GM06990 (cell line): ENCODE data around the gene PDGFC.
"Not testable (repeated sequence)": the region's sequence is repeated elsewhere in the genome, so short reads cannot be mapped to it uniquely, and the experiment has no call there.

Source experiments
- DNase-seq: peaks from one replicate; pipeline ENCODE4 v3.0.0-alpha.2; 2011; ENCODE audit not compliant: insufficient read length; ENCODE audit errors: extremely low read depth
- H3K27me3 ChIP-seq: replicated peaks from 2 replicates; pipeline ENCODE4 v1.6.0; 2011; ENCODE audit warnings: low read length; ENCODE audit not compliant: control insufficient read depth, insufficient read depth
- H3K36me3 ChIP-seq: 2 replicates; pipeline ENCODE4 v1.5.1; 2011; ENCODE audit warnings: low read length; ENCODE audit not compliant: control insufficient read depth, insufficient read depth
- H3K4me3 ChIP-seq: replicated peaks from 2 replicates; pipeline ENCODE4 v1.5.1; 2011; ENCODE audit warnings: low read depth, mild to moderate bottlenecking, control low read depth, low read length
- CTCF ChIP-seq: IDR thresholded peaks from 2 replicates; pipeline ENCODE4 v1.5.1; 2011; ENCODE audit warnings: low read length, control low read depth, mild to moderate bottlenecking, inconsistent platforms; ENCODE audit not compliant: insufficient read depth, poor library complexity, severe bottlenecking

Gene PDGFC

DNA sequence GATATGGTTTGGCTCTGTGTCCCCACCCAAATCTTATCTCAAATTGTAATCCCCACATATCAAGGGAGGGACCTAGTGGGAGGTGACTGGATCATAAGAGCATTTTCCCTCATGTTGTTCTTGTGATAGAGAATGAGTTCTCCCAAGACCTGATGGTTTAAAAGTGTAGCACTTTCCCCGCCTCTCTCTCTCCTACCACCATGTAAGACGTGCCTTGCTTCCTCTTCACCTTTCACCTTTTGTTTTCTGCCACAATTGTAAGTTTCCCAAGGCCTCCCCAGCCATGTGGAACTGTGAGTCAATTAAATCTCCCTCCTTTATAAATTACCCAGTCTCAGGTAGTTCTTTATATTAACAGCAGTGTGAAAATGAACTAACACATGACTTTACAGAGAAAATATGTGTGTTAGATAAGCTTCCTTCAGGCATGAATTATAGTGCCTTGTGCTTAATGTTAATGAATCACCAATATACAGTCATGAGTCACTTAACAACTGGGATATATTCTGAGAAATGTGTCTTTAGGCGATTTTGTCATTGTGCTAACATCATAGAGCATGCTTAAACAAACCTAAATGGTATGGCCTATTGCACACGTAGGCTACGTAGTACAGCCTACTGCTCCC, 37.9 kb downstream of the PDGFC start:
- Histone ChIP-seq H3K27me3 (no peaks in the 10 kb centered on the region), H3K4me3 (no peak overlapping the region), H3K36me3 (no peaks in the 10 kb centered on the region)
- TF ChIP-seq CTCF, result no peak
- DNase-seq, result no peak

GRCh38 chr4:156932360-156932759, 39.2 kb downstream of the PDGFC start:
- not testable (repeated sequence) for DNase-seq, H3K27me3 ChIP-seq

DNA sequence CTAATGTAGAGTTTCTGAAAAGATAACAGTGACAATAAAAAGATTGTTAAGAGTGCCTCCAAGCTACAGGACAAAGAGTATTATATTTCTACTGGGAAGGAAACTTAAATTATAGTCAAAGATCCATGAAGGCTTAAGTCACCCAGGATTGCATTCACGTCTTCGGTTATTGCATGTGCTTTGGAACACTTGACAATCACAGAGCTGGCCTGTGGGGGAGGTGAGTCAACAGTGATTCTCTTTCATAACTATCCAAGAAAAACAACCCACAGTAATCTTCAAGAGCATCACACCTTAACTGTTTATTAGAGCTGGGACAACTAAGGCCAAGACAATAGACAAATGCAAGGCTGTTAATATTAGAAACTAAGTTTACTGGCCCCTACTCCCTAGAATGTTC, 40.3 kb downstream of the PDGFC start:
- TF ChIP-seq CTCF, result no peak
- Histone ChIP-seq H3K36me3 (no peaks in the 10 kb centered on the region), H3K27me3 (no peaks in the 10 kb centered on the region), H3K4me3 (no peak overlapping the region)
- DNase-seq, result no peak

More at GRCh38 chr4:156932360-156932759, 39.2 kb downstream of the PDGFC start:
- H3K4me3 ChIP-seq, H3K36me3 ChIP-seq: not testable (repeated sequence)

- no peak overlapping the region for H3K4me3 ChIP-seq
- H3K36me3 ChIP-seq, result no peaks in the 10 kb centered on the region
- H3K27me3 ChIP-seq, result no peaks in the 10 kb centered on the region
- DNase-seq, result no peak
- no peak for TF ChIP-seq CTCF
These were observed 42.1 kb downstream of the PDGFC start for GRCh38 chr4:156929386-156930105.

DNA sequence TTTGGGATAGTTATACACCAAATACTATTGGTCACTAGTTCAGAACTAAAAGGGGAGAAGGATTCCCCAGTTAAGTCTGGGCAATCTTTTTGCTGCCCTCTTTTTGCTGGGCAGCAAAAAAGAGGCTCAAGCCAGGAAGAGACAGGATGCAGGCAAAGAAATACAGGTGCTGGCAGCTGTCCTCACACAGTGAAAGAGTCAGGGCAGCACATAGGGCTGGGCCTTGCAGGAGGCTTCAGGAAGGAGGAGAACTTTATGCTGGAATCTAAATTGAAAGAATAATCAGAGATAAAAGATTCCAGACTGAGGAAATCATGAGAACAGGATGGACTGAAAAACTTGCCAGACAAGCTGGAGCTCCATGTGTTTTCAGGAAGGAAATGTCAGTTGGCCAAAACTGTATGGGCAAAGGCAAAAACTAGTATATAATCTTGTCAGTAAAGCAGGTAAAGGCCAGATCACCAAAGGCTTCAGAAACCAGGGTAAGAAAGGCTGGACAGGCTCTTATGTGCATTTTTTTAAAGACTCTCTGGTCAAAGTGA, 46.8 kb downstream of the PDGFC start:
- no peak for TF ChIP-seq CTCF
- no peak for DNase-seq
- Histone ChIP-seq H3K27me3 (no peaks in the 10 kb centered on the region), H3K4me3 (no peak overlapping the region), H3K36me3 (no peaks in the 10 kb centered on the region)

GRCh38 chr4:156923525-156923924, 48.1 kb downstream of the PDGFC start:
- Histone ChIP-seq H3K27me3 (no peaks in the 10 kb centered on the region), H3K4me3 (no peak overlapping the region), H3K36me3 (no peaks in the 10 kb centered on the region)
- no peak for DNase-seq
- TF ChIP-seq CTCF, result no peak
